GM12865 (cell line): ENCODE data around the gene RTEL1.

Experiments
- DNase-seq: peaks from one replicate; pipeline ENCODE4 v3.0.0; 2010; ENCODE audit warnings: low read depth
- H3K4me3 ChIP-seq: 2 replicates; pipeline ENCODE4 v1.5.1; 2011; ENCODE audit warnings: mild to moderate bottlenecking, low read depth, low read length, control low read depth
- CTCF ChIP-seq: IDR thresholded peaks from 2 replicates; pipeline ENCODE4 v1.5.1; 2011; ENCODE audit warnings: low read length, control low read depth, low read depth, inconsistent platforms; ENCODE audit not compliant: insufficient read depth; ENCODE audit errors: missing control alignments

RTEL1 gene

GRCh38 chr20:63692436-63693082, 34.4 kb downstream of the RTEL1 start:
- H3K4me3 ChIP-seq: no peak overlapping the region
- DNase-seq: no peak

GRCh38 chr20:63693083-63693732, 35.1 kb downstream of the RTEL1 start:
- no peak for TF ChIP-seq CTCF
- no peak overlapping the region for H3K4me3 ChIP-seq

More at GRCh38 chr20:63692436-63693082, 34.4 kb downstream of the RTEL1 start:
- no peak for TF ChIP-seq CTCF

GRCh38 chr20:63693733-63694583, 35.8 kb downstream of the RTEL1 start:
- DNase-seq: no peak
- TF ChIP-seq CTCF: no peak
- H3K4me3 ChIP-seq: no peak overlapping the region

More at GRCh38 chr20:63693083-63693732, 35.1 kb downstream of the RTEL1 start:
- no peak for DNase-seq

- DNase-seq: no peak
- TF ChIP-seq CTCF: no peak
- no peak overlapping the region for H3K4me3 ChIP-seq
Measured at GRCh38 chr20:63694584-63695423, 36.7 kb downstream of the RTEL1 start.

GRCh38 chr20:63695424-63696305, 37.6 kb downstream of the RTEL1 start:
- no peak for DNase-seq
- no peak for TF ChIP-seq CTCF
- no peak overlapping the region for H3K4me3 ChIP-seq

GRCh38 chr20:63696306-63696627, 38.2 kb downstream of the RTEL1 start:
- H3K4me3 ChIP-seq: no peak overlapping the region
- no peak for DNase-seq
- TF ChIP-seq CTCF: no peak
